NCI-H128 (cell line): Measurements from ENCODE around the gene DSCAM.
"Not testable (repeated sequence)": the region's sequence is repeated elsewhere in the genome, so short reads cannot be mapped to it uniquely, and the experiment has no call there.

Experiments used
- DNase-seq: peaks from one replicate; lab custom pipeline; 2025; ENCODE audit not compliant: unreplicated experiment; lab: John Stamatoyannopoulos, UW

DSCAM gene

DNA sequence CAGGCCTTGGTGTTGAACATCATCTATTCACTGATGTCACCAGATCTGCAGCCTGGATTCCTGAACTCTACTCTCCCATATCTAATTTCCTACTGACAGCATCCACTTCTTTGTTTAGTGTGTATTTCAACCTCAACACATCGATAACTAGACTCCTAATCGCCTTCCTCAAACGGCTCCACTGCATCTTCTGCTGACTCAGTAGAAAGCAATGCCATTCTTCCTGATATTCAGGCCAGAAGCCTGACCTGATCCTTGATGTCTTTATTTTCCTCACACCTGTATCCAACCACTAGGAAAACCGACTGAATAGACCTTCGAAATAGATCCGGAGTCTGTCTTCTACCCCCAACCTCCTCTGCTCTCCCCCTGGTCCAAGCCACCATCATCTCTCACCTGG lies 512.8 kb downstream of the DSCAM start:
- no peak for DNase-seq

DNA sequence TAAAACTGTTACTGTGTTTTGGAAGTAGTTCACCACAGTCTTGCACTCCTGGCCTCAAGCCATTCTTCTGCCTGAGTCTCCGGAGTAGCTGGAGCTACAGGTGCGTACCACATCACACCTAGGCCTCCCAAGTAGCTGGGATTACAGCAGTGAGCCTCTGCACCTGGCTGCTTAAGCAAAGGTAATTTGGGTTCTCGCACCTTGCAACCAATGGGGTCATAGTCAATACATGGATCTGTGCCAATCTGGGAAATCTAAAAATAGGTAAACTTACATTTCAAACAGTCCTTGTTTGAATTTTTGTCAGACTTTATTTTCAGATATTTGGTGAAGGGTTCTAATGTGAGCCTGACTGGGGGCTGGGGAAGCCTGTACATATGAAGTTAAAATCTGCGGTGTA lies 513.2 kb downstream of the DSCAM start:
- DNase-seq, result no peak

DNA sequence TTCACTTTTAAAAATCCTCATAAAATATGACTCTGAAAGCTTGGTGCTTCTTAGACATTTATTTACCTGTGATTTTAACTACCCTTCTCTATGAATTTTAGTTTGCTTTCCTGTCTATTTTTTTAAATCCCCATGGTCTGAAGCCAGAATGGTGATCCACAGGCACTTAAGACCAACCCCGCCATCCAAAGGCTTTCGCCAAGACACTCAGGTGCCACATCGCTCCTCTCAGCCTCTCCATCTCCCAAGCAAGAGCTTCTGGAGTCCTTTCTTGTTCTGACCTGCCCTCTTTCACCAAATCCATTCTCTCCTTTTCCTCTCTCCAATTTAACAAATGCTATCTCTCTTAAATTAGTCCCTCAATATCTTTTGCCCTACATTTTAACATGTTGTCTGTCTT lies 515.2 kb downstream of the DSCAM start:
- DNase-seq, result no peak

DNA sequence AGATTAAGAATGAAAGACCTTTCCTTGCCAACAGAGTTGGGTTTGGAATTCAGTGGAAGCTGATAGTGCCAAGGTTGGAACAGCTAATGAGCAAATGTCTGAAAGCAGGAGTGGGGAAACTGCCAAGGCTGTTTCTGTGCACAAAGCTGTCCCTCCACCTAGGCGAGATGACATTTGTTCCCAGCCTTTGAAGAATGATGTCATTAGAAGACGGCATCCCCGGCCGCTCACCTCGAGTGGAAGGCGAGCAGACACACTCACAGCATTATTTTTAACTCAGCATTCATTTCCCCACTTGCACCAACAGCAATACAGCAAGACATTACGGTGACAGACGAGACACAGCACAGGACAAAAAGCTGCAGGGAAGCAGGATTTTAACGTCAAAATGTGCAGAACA lies 515.8 kb downstream of the DSCAM start:
- DNase-seq, result no peak

DNA sequence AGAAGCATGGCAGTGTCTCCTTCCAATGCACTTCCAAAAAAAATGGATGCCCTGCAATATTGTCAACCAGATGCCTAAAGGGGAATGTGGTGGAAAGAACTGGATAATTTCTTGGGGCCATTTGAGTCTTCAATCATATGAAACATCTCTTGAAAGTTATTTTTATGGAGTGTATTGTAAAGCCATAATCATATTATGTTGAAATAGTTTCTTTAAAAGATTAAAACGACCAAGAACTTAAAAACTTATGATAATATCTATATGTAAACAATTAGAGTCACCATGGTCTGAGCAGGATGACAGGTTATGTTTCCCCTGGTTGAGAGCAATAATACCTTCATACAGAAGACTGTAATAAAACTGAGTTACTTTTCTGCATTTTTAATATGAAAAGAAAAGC lies 522.6 kb downstream of the DSCAM start:
- no peak for DNase-seq

GRCh38 chr21:40320718-40321117 lies 526.2 kb downstream of the DSCAM start:
- not testable (repeated sequence) for DNase-seq

DNA sequence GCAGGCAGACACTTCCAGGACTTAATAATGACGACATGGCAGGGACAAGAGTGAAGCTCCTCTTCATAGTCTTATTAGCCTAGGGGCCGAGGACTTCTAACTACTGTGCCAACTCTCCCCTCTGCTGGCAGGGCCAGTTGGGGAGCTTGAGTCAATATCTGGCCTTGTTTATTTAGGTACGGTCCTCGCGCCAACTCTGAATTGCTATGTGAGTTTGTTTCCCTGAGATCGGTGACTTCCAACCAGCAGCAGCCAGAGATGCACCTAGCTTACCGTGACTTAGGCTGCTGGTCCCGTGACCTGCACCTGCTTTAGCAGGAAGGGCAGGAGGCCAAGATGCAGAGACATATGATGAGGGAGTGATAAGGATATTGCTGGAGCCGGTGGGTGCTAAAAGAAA lies 528.6 kb downstream of the DSCAM start:
- DNase-seq, result no peak

GRCh38 chr21:40316104-40316503 lies 530.9 kb downstream of the DSCAM start:
- no peak for DNase-seq

GRCh38 chr21:40315626-40316025 lies 531.3 kb downstream of the DSCAM start:
- DNase-seq, result no peak

DNA sequence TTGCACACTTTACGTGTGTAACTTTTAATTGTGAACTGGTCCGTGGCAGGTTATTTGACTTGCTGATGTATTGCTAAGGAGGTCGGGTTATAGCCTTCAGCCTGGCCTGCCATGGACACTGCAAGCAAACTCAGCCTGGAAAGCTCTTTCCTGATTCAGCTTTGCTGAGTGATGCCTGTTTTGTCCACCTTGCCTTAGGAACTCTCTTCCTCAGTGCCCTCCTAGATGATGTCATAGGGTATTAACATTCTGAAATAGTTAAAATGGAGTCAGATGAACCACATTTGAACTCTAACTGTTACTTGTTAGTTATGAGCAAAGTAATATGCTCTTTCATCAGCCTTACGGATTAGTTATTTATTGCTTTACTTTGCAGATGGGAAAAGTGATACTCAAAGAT lies 533.7 kb downstream of the DSCAM start:
- no peak for DNase-seq

DNA sequence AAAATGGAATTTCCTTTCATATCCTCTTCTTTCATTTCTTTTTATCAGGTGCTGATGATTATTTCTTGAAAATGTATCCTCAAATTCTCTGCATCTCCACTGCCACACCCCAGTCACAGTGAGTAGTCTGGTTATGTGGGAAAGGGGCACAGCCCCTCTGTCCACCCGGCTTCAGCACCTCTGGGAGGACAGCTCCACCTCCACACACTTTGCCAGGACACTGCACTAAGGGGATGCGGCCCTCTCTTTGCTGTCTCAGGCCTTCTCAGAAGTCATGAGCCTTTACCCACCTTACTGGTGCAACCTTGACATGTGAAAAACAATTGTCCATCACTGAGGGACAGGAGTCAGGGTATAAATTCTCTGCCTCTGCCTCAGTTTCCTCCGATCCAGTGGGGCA lies 546.7 kb downstream of the DSCAM start:
- DNase-seq, result no peak

- no peak for DNase-seq
Observed at GRCh38 chr21:40299451-40299850, 547.5 kb downstream of the DSCAM start.

GRCh38 chr21:40294345-40294744 lies 552.6 kb downstream of the DSCAM start:
- DNase-seq, result no peak

DNA sequence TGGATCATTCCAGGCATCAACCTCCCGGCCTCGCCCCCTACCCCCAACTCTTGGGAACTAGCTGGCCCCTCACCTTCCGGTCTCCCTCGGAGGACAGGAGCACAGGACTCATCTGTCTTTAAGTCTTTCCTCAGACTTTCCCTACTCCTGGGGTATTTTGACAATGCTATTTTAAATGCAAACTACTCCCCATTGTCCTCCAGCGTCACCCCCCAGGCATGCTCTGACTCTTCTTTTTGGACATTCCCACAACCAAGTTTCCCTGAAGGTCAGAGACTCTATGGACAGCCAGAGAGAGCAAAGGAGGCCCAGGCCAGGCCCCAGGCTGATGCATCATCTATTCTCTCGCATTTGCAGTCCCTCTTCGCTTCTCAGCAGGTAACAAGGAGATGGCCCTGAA lies 555.4 kb downstream of the DSCAM start:
- DNase-seq, result no peak

DNA sequence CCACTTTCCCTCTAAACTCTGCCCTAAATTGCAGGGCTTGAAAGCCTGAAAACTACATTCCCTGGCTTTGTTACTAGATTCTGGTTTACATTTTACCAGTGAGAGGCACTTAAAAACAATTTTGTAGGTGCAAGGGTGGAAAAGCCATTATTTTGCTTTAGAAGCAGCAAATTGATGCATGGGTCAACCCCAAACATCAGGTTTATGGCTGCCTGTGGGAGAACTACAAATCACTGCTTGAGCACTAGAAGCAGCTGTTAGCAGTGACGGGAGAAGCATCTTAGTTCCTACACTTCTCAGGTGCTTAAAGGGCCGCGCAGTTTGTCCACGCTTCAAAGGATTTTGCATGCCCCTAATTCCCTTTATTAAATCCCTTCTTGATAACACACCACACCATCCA lies 562.5 kb downstream of the DSCAM start:
- no peak for DNase-seq

- DNase-seq, result no peak
Observed at GRCh38 chr21:40282912-40283886, 563.8 kb downstream of the DSCAM start.

- no peak for DNase-seq
Observed at GRCh38 chr21:40278345-40278744, 568.6 kb downstream of the DSCAM start.

- no peak for DNase-seq
Observed at GRCh38 chr21:40276001-40276400, 571.0 kb downstream of the DSCAM start.

- DNase-seq, result no peak
Observed at GRCh38 chr21:40272037-40272436, 574.9 kb downstream of the DSCAM start.

GRCh38 chr21:40271164-40271563 lies 575.8 kb downstream of the DSCAM start:
- no peak for DNase-seq

DNA sequence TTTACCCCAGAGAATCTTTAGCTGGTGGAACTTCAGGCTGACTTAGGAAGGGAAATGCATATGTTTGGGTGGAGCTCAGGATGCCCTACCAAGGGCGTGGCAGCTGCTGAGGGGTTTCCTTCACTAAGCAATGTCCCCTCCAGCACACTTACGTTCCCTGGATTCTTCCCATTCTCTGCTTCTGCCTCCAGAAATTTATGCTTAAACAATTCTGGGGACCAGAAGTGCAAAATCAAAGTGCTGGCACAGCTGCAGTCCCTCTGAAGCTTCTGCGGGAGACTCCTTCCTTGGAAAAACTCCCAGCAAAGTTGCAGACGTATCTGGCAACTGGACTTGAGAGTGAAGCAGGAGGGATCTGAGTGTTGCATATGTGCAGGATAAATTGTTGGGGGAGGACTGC lies 576.9 kb downstream of the DSCAM start:
- no peak for DNase-seq

DNA sequence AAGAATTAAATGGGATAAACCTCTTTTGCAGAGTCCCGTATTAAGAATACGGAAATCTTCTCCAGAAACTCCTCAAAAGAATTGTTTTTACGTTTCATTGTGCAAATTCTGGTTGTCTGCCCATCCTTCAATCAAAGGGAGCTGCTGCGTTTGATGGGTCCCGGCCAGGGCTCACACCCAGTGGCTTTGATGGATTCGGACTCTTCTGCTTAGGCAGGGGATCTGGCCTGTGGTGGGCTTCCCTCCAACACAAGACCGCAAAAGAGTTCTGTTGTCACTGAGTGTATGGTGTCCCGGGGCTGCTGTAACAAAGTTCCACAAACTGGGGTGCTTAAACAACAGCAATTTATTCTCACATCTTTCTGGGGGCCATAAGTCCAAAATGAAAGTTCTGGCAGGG lies 577.7 kb downstream of the DSCAM start:
- DNase-seq, result no peak

- not testable (repeated sequence) for DNase-seq
Observed at GRCh38 chr21:40258456-40258855, 588.5 kb downstream of the DSCAM start.
